Fibroblast of villous mesenchyme (primary cell): ENCODE measurements around the gene KANSL1L. TPM values are rescaled to one million over a fixed set of nuclear protein-coding genes. Genes with fewer than 3 reads are reported as not detected.

Experiments
- DNase-seq: peaks from one replicate; pipeline ENCODE4 v3.0.0-alpha.2; 2010; ENCODE audit warnings: low read depth
- H3K4me3 ChIP-seq: 2 replicates; pipeline ENCODE4 v1.5.1; 2011; ENCODE audit warnings: low read depth, mild to moderate bottlenecking, low read length
- CTCF ChIP-seq: IDR thresholded peaks from 2 replicates; pipeline ENCODE4 v1.5.1; 2012; ENCODE audit warnings: low read depth, mild to moderate bottlenecking, low read length; ENCODE audit not compliant: insufficient read depth
- total RNA-seq: library from RNA; depleted of rRNA; stranded (reverse); fragments of >200 nt; gene quantifications from 2 replicates; pipeline ENCODE4 v1.2.3, GENCODE V29; 2012

KANSL1L gene
- total RNA-seq, 1 donor, result 28.1 TPM

- no peak overlapping the region for H3K4me3 ChIP-seq
- DNase-seq, result no peak
- TF ChIP-seq CTCF, result no peak
Measured at GRCh38 chr2:210167227-210167626, 4.0 kb downstream of the KANSL1L start.

- no peak overlapping the region for H3K4me3 ChIP-seq
- no peak for DNase-seq
- no peak for TF ChIP-seq CTCF
Measured at GRCh38 chr2:210162466-210163124, 8.6 kb downstream of the KANSL1L start.

- no peak for DNase-seq
- no peak for TF ChIP-seq CTCF
- H3K4me3 ChIP-seq, result no peak overlapping the region
Measured at GRCh38 chr2:210159059-210159458, 12.2 kb downstream of the KANSL1L start.

GRCh38 chr2:210158236-210158635, 13.0 kb downstream of the KANSL1L start:
- DNase-seq, result no peak
- H3K4me3 ChIP-seq, result no peak overlapping the region
- no peak for TF ChIP-seq CTCF

GRCh38 chr2:210157526-210157925, 13.7 kb downstream of the KANSL1L start:
- no peak overlapping the region for H3K4me3 ChIP-seq
- no peak for TF ChIP-seq CTCF
- no peak for DNase-seq

GRCh38 chr2:210147614-210148013, 23.6 kb downstream of the KANSL1L start:
- DNase-seq, result no peak
- no peak for TF ChIP-seq CTCF
- H3K4me3 ChIP-seq, result no peak overlapping the region

- no peak for DNase-seq
- H3K4me3 ChIP-seq, result no peak overlapping the region
- no peak for TF ChIP-seq CTCF
Measured at GRCh38 chr2:210132239-210132638, 39.0 kb downstream of the KANSL1L start.
